Measurements from ENCODE around the gene CH25H.
"Not testable (repeated sequence)": the region's sequence is repeated elsewhere in the genome, so short reads cannot be mapped to it uniquely, and the experiment has no call there.

The CH25H gene

GRCh38 chr10:89215511-89215910 lies 8.4 kb upstream of the CH25H start:
- ATAC-seq (no peak), DNase-seq (no peak)
- H3K9me3 Mint-ChIP-seq = no peaks in the 10 kb centered on the region
- no peaks in the 10 kb centered on the region for H3K4me1 Mint-ChIP-seq
- no peak overlapping the region for H3K27ac Mint-ChIP-seq
- no peak overlapping the region for H3K4me3 Mint-ChIP-seq
- peaks cover 13% of the 10 kb centered on the region for H3K27me3 Mint-ChIP-seq

- H3K4me1 Mint-ChIP-seq = no peaks in the 10 kb centered on the region
- no peak for DNase-seq
- H3K9me3 Mint-ChIP-seq = no peaks in the 10 kb centered on the region
- no peak for ATAC-seq
- H3K27ac Mint-ChIP-seq = no peak overlapping the region
- no peak overlapping the region for H3K4me3 Mint-ChIP-seq
- H3K27me3 Mint-ChIP-seq = peaks cover 21% of the 10 kb centered on the region
Observed at GRCh38 chr10:89214566-89215165, 7.5 kb upstream of the CH25H start.

GRCh38 chr10:89213191-89213808 lies 6.2 kb upstream of the CH25H start:
- ATAC-seq = no peak
- peaks cover 34% of the 10 kb centered on the region for H3K27me3 Mint-ChIP-seq
- H3K4me1 Mint-ChIP-seq = peaks cover 2% of the 10 kb centered on the region
- H3K9me3 Mint-ChIP-seq = no peaks in the 10 kb centered on the region
- no peak for DNase-seq
- H3K27ac Mint-ChIP-seq = no peak overlapping the region
- no peak overlapping the region for H3K4me3 Mint-ChIP-seq

DNA sequence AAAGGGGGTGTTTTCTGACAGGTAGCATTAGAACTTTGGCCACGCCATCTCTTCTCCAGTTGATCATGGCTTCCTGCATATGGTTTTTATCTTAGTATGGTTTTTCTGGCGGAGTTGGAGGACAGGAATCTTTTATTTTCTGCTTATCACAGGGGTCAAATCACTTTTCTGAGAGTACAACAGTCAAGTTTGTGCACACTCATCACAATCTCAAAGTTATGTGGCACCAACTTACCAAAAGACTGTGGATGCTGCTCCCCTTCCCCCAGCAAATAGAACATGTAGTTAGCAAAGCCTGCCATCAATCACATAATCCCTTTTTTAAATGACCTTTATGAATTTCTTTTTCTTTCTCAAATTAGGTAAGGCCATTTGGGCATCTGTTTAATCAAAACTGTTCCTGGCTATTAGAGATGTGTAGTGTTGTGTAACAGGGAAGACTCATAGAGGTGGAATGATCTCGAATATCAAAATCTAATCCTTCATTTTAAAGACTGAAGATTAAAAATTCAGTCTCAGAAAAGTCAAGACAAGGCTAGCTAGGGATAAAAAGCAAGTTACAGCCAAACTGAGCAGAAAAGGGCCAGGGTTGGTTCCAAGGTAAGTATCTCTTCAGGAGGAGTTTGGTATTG lies 3.8 kb upstream of the CH25H start:
- H3K4me1 Mint-ChIP-seq = peaks cover 21% of the 10 kb centered on the region
- no peak overlapping the region for H3K27ac Mint-ChIP-seq
- no peak overlapping the region for H3K4me3 Mint-ChIP-seq
- DNase-seq (no peak), ATAC-seq (no peak)
- H3K27me3 Mint-ChIP-seq = peaks cover 43% of the 10 kb centered on the region
- H3K9me3 Mint-ChIP-seq = no peaks in the 10 kb centered on the region

DNA sequence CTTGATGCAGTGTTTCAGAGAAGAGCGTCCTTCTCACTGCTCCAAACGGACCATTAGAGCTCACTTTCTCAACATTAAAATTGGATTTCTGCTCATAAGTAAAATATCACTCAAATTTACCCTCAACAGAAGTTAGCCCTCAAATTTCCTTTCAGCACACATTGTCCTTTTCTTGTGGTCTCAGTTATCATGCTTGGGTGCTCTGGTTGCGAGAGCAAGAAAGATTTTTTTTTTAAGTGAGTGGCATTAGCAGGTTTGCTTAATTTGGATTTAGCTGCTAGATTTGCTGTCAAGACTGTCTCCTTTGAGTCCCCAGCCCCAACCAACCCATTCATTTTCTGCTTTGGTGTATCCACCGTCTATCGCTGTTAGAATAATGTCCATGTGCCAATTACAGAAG lies 2.6 kb upstream of the CH25H start:
- no peak for ATAC-seq
- Mint-ChIP-seq H3K9me3 (no peaks in the 10 kb centered on the region), H3K27me3 (peaks cover 43% of the 10 kb centered on the region), H3K4me3 (no peak overlapping the region), H3K27ac (no peak overlapping the region), H3K4me1 (peaks cover 21% of the 10 kb centered on the region)
- no peak for DNase-seq

DNA sequence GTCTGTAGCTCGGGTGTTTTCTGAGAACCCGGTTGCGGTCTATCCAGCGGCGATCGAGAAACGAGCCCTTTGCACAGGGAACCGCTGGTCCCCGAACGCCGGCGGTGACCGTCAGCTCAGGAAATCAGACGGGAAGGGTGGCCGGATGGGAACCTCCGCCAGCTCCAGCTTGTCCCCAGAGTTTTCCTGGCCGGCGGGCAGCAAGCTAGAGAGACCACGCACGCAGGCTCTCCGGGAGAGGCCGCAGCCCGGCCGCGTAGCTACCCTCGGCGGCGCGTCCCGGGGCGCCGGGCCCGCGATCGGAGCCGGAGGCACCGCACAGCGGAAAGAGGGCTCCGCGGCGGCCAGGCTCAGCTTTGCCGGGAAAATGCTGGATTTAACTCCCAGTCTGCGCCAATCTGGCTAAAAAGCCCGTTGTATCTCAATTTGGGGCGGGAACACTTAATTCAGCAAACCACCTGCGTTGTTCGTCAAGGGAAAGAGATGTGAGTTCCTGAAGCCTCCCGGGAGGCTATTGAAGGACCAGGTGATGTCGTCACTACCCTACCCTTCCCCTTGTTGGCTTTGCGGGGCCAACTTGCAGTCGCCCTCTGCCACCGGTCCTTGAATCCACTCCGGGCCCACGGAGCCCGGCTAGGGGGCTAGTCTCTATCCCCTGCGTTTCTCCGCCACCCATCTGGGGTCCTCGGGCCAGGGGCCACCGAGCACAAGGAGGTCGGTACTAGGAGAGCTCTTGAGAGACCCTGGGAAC lies 859 bp upstream of the CH25H start:
- ATAC-seq (peak; percentile 45), DNase-seq (peak in 1 of 2 donors; percentile 25)
- Mint-ChIP-seq H3K27me3 (peaks cover 43% of the 10 kb centered on the region), H3K27ac (no peak overlapping the region), H3K4me3 (peak overlapping the region; percentile 79 to 90), H3K9me3 (no peaks in the 10 kb centered on the region), H3K4me1 (peaks cover 21% of the 10 kb centered on the region)

GRCh38 chr10:89206402-89207180 lies 526 bp downstream of the CH25H start:
- peak; percentile 29 to 31 for DNase-seq
- peaks cover 41% of the 10 kb centered on the region for H3K27me3 Mint-ChIP-seq
- H3K4me1 Mint-ChIP-seq = peaks cover 21% of the 10 kb centered on the region

DNA sequence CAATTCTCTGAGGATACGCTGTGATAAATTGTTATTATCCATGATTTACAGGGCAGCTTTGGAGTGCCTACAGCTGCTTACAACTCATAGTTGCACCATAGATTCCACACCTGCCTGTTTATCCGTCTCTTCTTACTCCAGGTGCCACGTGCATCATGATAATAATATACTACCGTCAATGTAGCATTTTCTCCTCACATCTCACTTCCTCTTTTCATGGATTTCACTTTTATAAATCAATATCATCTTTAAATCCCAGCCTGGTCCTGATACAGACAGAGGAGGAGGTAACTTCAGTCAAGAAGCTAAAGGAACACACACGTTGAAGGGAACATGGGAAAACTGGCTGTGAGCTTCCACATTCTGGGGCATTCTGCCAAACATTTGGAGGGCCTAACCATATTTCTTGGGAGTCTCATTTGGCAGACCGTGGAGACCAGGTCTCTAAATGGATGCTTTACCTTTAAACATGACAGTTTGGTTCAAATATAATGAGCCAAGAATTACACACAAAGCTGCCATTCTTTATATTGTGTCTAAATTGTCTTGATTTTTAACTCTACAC lies 2.4 kb downstream of the CH25H start:
- no peak overlapping the region for H3K4me3 Mint-ChIP-seq
- H3K27ac Mint-ChIP-seq = no peak overlapping the region
- peaks cover 22% of the 10 kb centered on the region for H3K4me1 Mint-ChIP-seq
- peaks cover 25% of the 10 kb centered on the region for H3K27me3 Mint-ChIP-seq
- DNase-seq (no peak), ATAC-seq (no peak)
- no peaks in the 10 kb centered on the region for H3K9me3 Mint-ChIP-seq

More at GRCh38 chr10:89206402-89207180, 526 bp downstream of the CH25H start:
- Mint-ChIP-seq H3K4me3 (peak overlapping the region; percentile 79 to 90), H3K9me3 (no peaks in the 10 kb centered on the region), H3K27ac (no peak overlapping the region)
- peak; percentile 78 for ATAC-seq

DNA sequence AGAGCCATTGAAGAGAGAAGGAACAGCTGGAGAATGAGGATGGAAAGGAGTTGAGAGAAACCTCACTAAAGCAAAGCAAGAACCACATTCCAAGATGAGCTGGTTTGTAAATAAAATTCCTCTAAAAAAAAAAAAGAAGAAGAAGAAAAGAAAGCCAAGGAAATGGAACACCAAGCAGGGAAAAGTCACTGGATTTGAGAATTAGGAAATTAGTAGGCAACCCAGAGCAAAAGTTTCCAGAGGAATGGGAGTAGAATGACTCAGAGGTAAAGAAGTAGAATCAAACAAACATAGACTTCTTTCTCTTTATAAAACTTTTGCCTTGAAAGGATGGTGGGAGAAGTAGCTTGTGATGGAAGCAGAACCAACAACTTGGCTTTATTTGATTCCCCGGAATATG lies 3.9 kb downstream of the CH25H start:
- no peak for DNase-seq
- no peaks in the 10 kb centered on the region for H3K9me3 Mint-ChIP-seq
- no peak overlapping the region for H3K27ac Mint-ChIP-seq
- no peak overlapping the region for H3K4me3 Mint-ChIP-seq
- H3K27me3 Mint-ChIP-seq = peaks cover 18% of the 10 kb centered on the region
- H3K4me1 Mint-ChIP-seq = peaks cover 25% of the 10 kb centered on the region
- ATAC-seq = no peak

DNA sequence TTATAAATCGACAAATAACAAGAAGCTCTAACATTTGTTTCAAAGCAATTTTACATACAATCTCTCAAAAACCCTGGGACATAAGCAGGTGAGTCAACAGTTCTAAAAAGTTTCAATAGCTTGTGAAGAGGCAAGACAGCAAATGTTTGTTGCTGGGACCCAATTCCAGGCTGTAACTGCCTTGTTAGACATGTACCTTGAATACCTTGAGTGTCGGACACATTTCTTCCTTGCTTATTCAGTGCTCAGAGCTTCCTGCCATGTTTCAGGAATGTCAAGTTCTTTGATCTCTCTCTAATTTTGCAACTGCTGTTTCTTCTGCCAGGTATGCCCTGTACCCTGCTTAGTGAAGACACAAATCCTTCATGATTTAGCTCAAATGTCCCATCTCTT lies 5.1 kb downstream of the CH25H start:
- H3K4me1 Mint-ChIP-seq = peaks cover 16% of the 10 kb centered on the region
- H3K9me3 Mint-ChIP-seq = no peaks in the 10 kb centered on the region
- no peak overlapping the region for H3K27ac Mint-ChIP-seq
- H3K4me3 Mint-ChIP-seq = no peak overlapping the region
- H3K27me3 Mint-ChIP-seq = peaks cover 9% of the 10 kb centered on the region
- no peak for ATAC-seq
- DNase-seq = no peak

- Mint-ChIP-seq H3K27me3 (peaks cover 9% of the 10 kb centered on the region), H3K4me1 (peaks cover 11% of the 10 kb centered on the region), H3K9me3 (no peaks in the 10 kb centered on the region), H3K4me3 (no peak overlapping the region), H3K27ac (no peak overlapping the region)
- DNase-seq = no peak
- ATAC-seq = no peak
Observed at GRCh38 chr10:89201345-89202032, 5.6 kb downstream of the CH25H start.

GRCh38 chr10:89197473-89197872 lies 9.6 kb downstream of the CH25H start:
- H3K27me3 Mint-ChIP-seq = peaks cover 22% of the 10 kb centered on the region
- no peaks in the 10 kb centered on the region for H3K9me3 Mint-ChIP-seq
- no peak for ATAC-seq
- peaks cover 21% of the 10 kb centered on the region for H3K4me1 Mint-ChIP-seq
- H3K27ac Mint-ChIP-seq = no peak overlapping the region
- H3K4me3 Mint-ChIP-seq = no peak overlapping the region
- no peak for DNase-seq

DNA sequence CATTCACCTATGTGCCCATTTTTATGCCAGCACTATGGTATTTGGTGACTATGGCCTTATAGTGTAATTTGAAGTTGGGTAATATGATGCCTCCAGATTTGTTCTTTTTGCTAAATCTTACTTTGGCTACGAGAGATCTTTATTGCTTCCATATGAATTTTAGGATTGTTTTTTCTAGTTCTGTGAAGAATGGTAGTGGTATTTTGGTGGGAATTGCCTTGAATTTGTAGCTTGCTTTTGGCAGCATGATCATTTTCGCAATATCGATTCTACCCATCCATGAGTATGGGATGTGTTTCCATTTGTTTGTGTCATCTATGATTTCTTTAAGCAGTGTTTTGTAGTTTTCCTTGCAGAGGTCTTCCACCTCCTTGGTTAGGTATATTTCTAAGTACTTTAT lies 15.8 kb downstream of the CH25H start:
- not testable (repeated sequence) for H3K27ac Mint-ChIP-seq, DNase-seq, H3K9me3 Mint-ChIP-seq, H3K4me3 Mint-ChIP-seq, ATAC-seq
- Mint-ChIP-seq H3K27me3 (peaks cover 40% of the 10 kb centered on the region), H3K4me1 (peaks cover 14% of the 10 kb centered on the region)

DNA sequence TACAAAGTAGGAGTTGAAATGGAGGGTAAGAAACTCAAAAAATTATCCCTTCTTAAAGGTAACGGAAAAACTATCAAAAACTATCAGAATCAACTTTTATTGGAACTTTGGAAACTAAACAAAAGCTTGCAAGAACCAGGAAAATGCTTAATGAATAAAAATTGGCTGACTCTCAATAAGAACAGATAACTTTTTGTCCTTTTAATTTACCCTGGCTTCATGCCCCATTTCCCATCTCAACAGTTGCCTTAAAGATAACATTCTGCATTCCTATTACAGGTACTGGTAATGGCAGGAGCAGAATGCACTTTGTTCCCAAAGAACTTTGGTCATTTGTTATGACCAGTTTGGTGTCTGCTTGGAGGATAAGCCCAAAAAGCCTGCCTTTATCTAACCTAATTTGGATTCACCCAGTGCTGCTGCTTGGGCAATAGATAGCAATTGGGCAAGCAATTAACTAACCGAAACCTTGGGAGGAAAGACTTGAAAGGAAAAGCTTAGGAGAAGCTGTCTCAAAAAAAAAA lies 17.8 kb downstream of the CH25H start:
- ATAC-seq (no peak), DNase-seq (no peak)
- Mint-ChIP-seq H3K4me1 (peaks cover 14% of the 10 kb centered on the region), H3K9me3 (no peaks in the 10 kb centered on the region), H3K4me3 (no peak overlapping the region), H3K27ac (no peak overlapping the region), H3K27me3 (peaks cover 50% of the 10 kb centered on the region)

Measured in stimulated activated naive CD8-positive, alpha-beta T cell treated with anti-CD3 and anti-CD28 coated beads, Interleukin-15, amount 100 ng/mL, for 72 hours (primary cell).